Measurements from ENCODE around the gene CTAGE1. TPM values are rescaled to one million over a fixed set of nuclear protein-coding genes. Genes with fewer than 3 reads are reported as not detected.

The CTAGE1 gene
- polyA plus RNA-seq, 1 of the 3 experiments (the other 2 are of a cell fraction) = 0.07 TPM

DNA sequence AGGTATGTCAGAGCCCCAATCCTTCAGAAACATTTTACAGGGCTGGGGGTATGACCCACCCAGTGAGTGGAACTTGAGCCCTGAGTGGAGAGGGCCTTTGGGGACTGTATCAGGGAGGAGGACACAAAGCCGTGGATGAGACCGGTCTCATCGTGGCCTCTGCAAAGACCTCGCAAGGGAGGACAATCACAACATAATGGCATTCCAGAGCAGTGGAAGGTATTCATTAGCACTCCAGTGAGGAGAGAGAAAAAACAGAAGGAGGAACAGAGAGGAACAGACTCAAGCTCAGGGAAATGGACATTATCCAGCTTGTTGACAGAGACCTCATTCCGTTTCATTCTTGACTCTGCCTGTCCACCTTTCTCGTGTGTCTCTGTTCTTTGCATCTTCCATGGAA is 38.8 kb upstream of the CTAGE1 start:
- Histone ChIP-seq H3K79me2 (ENCODE audit: insufficient read depth) (no peaks in the 10 kb centered on the region), H2AFZ (ENCODE audit: low read depth) (no peak overlapping the region), H3K9ac (no peak overlapping the region), H3K36me3 (replicated peaks in 1 of 2; ENCODE audit: control insufficient read depth in 1 of 2, insufficient read depth in 2 of 2, low read length in 1 of 2) (no peaks in the 10 kb centered on the region), H3K27me3 (ENCODE audit: insufficient read depth) (peaks cover 59% of the 10 kb centered on the region), H3K4me3 (ENCODE audit: low read depth in 2 of 2, low read length in 1 of 2) (no peak overlapping the region), H3F3A (replicated peaks; ENCODE audit: insufficient read depth) (no peaks in the 10 kb centered on the region), H3K9me2 (0 out of 2 replicates have a peak, but pooled peaks cover 4% of the 10 kb centered on the region), H3K27ac (ENCODE audit: low read depth in 2 of 2, low read length in 1 of 2) (no peak overlapping the region), H3K9me3 (no peaks in the 10 kb centered on the region), H4K20me1 (ENCODE audit: insufficient read depth) (no peaks in the 10 kb centered on the region), H3K4me1 (ENCODE audit: control insufficient read depth in 1 of 2, insufficient read depth in 2 of 2, low read depth in 1 of 2, low read length in 1 of 2) (no peaks in the 10 kb centered on the region), H3K4me2 (no peak overlapping the region)
- POLR2A ChIA-PET = no interaction called here
- CTCF ChIA-PET = no interaction called here
- 19% methylated on average over 6 of the region's 6 CpGs for WGBS (ENCODE audit: low lambda C conversion rate)
- no peak for DNase-seq
- TF ChIP-seq FOXM1 (IDR thresholded peaks at IDR 0.05; ENCODE audit: low read depth) = no peak

DNA sequence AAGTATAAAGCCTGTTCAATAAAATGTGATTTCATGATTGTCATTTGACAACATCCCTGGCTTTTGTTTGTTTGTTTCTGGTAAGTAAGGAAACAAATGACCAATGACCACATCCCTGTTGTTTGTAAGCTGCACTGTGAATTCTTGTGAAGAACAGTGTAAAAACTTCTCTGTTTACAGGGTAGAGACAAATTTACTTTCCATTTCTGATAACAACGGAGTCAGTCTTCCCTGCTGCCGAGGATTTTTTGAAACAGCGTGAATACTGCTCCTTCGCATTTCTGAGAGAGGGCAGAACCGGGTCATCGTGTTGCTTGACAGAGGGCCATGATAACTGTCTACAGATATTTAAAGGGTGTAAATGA is 38.4 kb upstream of the CTAGE1 start:
- Histone ChIP-seq H2AFZ (ENCODE audit: low read depth) (no peak overlapping the region), H3K4me2 (no peak overlapping the region), H3K9me3 (no peaks in the 10 kb centered on the region), H3K9me2 (0 out of 2 replicates have a peak, but pooled peaks cover 4% of the 10 kb centered on the region), H3K36me3 (replicated peaks in 1 of 2; ENCODE audit: control insufficient read depth in 1 of 2, insufficient read depth in 2 of 2, low read length in 1 of 2) (no peaks in the 10 kb centered on the region), H3K79me2 (ENCODE audit: insufficient read depth) (no peaks in the 10 kb centered on the region), H4K20me1 (ENCODE audit: insufficient read depth) (no peaks in the 10 kb centered on the region), H3K9ac (no peak overlapping the region), H3K4me3 (ENCODE audit: low read depth in 2 of 2, low read length in 1 of 2) (no peak overlapping the region), H3F3A (replicated peaks; ENCODE audit: insufficient read depth) (no peaks in the 10 kb centered on the region), H3K4me1 (ENCODE audit: control insufficient read depth in 1 of 2, insufficient read depth in 2 of 2, low read depth in 1 of 2, low read length in 1 of 2) (no peaks in the 10 kb centered on the region), H3K27me3 (ENCODE audit: insufficient read depth) (peaks cover 59% of the 10 kb centered on the region), H3K27ac (ENCODE audit: low read depth in 2 of 2, low read length in 1 of 2) (no peak overlapping the region)
- DNase-seq = no peak
- 30% methylated on average over 6 of the region's 6 CpGs for WGBS (ENCODE audit: low lambda C conversion rate)
- TF ChIP-seq ELF1 (IDR thresholded peaks at IDR 0.05) (no peak), NRF1 (IDR thresholded peaks at IDR 0.05; ENCODE audit: low read depth, low read length) (no peak), EZH2phosphoT487 (IDR thresholded peaks at IDR 0.05; ENCODE audit: borderline replicate concordance, low read depth) (no peak), YY1 (IDR thresholded peaks at IDR 0.05; ENCODE audit: low read depth) (no peak), RCOR1 (IDR thresholded peaks at IDR 0.05; ENCODE audit: low read length) (no peak), GATA2 (CRISPR knock-in tag; IDR thresholded peaks at IDR 0.05) (no peak), FOSL2 (IDR thresholded peaks at IDR 0.05; ENCODE audit: borderline replicate concordance, low read depth) (no peak), FOXJ3 (CRISPR knock-in tag; IDR thresholded peaks at IDR 0.05) (no peak), RFX5 (IDR thresholded peaks at IDR 0.05; ENCODE audit: low read length) (no peak)
- TF ChIP-seq, protein P1, sequence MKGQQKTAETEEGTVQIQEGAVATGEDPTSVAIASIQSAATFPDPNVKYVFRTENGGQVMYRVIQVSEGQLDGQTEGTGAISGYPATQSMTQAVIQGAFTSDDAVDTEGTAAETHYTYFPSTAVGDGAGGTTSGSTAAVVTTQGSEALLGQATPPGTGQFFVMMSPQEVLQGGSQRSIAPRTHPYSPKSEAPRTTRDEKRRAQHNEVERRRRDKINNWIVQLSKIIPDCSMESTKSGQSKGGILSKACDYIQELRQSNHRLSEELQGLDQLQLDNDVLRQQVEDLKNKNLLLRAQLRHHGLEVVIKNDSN (IDR thresholded peaks at IDR 0.05; ENCODE audit: borderline replicate concordance, low read depth) = no peak
- TF ChIP-seq, protein P2, sequence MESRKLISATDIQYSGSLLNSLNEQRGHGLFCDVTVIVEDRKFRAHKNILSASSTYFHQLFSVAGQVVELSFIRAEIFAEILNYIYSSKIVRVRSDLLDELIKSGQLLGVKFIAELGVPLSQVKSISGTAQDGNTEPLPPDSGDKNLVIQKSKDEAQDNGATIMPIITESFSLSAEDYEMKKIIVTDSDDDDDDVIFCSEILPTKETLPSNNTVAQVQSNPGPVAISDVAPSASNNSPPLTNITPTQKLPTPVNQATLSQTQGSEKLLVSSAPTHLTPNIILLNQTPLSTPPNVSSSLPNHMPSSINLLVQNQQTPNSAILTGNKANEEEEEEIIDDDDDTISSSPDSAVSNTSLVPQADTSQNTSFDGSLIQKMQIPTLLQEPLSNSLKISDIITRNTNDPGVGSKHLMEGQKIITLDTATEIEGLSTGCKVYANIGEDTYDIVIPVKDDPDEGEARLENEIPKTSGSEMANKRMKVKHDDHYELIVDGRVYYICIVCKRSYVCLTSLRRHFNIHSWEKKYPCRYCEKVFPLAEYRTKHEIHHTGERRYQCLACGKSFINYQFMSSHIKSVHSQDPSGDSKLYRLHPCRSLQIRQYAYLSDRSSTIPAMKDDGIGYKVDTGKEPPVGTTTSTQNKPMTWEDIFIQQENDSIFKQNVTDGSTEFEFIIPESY (IDR thresholded peaks at IDR 0.05; ENCODE audit: borderline replicate concordance, low read depth) = no peak
- ChIA-PET CTCF (no interaction called here), POLR2A (no interaction called here)
